HL-60 (cell line): ENCODE results near the gene PARP16.

ENCODE experiments used
- CTCF ChIP-seq: IDR thresholded peaks from one replicate; pipeline ENCODE4 v1.5.1; 2011; ENCODE audit warnings: low read length, control low read depth, inconsistent platforms; ENCODE audit not compliant: insufficient read depth
- GABPA ChIP-seq: IDR thresholded peaks from 2 replicates; pipeline ENCODE4 v1.6.1; 2012; ENCODE audit warnings: low read depth
- POLR2AphosphoS5 ChIP-seq: IDR thresholded peaks from 2 replicates; pipeline ENCODE4 v1.6.1; 2012; ENCODE audit warnings: low read depth
- TF ChIP-seq, protein P1 (sequence below): IDR thresholded peaks from 2 replicates; pipeline ENCODE4 v1.6.1; 2012; ENCODE audit warnings: low read depth; ENCODE audit not compliant: insufficient replicate concordance

- TF ChIP-seq CTCF: no peak
- TF ChIP-seq POLR2AphosphoS5: no peak
- TF ChIP-seq, protein P1, sequence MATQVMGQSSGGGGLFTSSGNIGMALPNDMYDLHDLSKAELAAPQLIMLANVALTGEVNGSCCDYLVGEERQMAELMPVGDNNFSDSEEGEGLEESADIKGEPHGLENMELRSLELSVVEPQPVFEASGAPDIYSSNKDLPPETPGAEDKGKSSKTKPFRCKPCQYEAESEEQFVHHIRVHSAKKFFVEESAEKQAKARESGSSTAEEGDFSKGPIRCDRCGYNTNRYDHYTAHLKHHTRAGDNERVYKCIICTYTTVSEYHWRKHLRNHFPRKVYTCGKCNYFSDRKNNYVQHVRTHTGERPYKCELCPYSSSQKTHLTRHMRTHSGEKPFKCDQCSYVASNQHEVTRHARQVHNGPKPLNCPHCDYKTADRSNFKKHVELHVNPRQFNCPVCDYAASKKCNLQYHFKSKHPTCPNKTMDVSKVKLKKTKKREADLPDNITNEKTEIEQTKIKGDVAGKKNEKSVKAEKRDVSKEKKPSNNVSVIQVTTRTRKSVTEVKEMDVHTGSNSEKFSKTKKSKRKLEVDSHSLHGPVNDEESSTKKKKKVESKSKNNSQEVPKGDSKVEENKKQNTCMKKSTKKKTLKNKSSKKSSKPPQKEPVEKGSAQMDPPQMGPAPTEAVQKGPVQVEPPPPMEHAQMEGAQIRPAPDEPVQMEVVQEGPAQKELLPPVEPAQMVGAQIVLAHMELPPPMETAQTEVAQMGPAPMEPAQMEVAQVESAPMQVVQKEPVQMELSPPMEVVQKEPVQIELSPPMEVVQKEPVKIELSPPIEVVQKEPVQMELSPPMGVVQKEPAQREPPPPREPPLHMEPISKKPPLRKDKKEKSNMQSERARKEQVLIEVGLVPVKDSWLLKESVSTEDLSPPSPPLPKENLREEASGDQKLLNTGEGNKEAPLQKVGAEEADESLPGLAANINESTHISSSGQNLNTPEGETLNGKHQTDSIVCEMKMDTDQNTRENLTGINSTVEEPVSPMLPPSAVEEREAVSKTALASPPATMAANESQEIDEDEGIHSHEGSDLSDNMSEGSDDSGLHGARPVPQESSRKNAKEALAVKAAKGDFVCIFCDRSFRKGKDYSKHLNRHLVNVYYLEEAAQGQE: no peak
- TF ChIP-seq GABPA: no peak
Measured at GRCh38 chr15:65260968-65261367, 25.7 kb downstream of the PARP16 start.
